ENCODE data around the gene SETSIP.
"Not testable (repeated sequence)": the region's sequence is repeated elsewhere in the genome, so short reads cannot be mapped to it uniquely, and the experiment has no call there.

The SETSIP gene, protein sequence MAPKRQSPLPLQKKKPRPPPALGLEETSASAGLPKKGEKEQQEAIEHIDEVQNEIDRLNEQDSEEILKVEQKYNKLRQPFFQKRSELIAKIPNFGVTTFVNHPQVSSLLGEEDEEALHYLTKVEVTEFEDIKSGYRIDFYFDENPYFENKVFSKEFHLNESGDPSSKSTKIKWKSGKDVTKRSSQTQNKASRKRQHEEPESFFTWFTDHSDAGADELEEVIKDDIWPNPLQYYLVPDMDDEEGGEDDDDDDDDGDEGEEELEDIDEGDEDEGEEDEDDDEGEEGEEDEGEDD

DNA sequence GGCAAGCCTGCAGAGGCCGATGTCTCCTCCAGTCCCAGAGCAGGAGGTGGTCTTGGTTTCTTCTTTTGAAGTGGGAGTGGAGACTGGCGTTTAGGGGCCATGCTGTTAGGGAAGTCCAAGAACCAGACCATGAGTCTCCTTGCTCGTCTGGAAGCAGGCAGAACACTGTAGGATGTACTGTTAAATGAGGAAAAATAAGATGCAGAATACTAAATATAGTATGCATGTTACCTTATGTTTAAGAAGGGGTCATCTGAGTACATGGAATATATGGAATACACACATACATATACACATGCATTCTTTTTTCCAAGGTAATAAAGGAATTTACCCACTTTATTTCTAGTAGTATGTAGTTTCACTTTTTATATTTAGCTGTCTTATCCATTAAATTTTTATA is at the start of gene SETSIP:
TSS of gene SETSIP (minus strand) at position 101 of the 400 bp plus-strand sequence. CDS start at position 101, 0 bp downstream.
- DNase-seq: no peak

DNA sequence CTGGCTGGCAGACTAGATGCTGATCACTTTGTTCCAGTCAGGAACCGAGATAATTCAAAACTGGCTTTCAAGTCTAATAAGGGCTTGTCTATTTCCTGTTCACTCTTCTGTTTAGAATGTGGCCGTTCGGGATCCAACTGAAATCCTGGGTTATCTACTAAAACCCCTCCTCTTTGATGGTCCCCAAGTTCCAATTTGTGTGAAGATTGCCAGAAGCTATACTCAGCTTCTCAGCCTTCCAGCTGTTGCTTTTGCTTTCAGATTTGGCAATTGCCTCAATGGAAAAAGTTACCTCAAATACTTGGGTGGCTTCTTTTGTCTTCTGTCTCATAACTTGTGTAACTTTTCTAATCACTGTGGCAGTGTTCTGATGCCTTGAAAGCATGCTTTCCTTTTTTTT is 48.7 kb upstream of the SETSIP start:
- no peak for DNase-seq

DNA sequence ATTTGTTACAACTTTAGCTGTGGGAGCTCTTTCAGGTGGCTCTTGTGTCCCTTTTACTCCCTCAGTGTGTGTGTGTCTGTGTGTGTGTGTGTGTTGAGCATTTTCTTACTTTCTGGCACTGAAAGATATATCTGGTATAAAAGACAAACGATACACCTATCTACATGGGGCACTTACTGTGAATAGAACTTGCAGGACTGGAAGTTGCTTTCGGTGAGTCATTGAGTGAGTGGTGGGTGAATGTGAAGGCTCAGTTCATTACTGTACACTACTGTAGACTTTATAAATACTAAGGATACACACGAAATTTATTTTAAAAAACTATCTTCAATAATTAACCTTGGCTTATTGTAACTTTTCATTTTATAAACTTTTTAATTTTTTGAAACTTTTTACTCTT is 43.6 kb upstream of the SETSIP start:
- DNase-seq: no peak

DNA sequence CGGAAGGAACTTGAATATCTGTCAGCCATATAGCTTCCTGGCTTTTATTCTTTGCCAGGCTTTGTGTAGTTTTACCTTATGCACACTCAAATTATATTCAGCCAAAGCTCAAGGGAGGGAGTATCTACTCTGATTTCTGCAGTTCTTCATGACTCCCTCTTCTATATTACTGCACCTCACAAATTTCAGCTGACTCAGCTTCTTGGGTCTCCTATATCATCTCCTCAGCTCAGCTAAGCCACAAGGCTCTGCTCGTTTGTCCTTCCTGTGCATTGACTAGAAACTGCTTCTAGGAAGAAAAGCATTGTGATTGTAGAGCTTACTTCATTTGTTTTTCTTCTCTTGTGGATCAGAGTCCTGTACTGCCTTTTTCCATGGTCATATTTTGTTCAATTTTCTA is 42.3 kb upstream of the SETSIP start:
- no peak for DNase-seq

DNA sequence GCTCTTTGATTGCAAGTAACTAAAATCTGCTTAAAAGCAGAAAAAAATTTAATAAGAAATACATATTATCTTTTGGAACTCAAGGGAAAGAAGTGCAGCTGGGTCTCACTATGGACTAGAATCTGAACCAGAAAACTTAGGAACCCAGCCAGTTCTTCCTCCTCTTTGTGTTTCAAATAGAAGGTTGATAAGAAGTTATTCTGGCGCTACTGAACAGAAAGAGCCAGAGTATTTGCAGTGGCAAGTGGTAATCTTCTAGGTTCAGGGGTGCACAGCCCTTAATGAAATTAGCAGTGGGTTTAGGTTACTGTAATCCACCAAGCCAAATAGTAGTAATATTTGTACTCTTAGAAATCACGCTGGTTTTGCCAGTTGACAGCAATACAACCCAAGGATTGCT is 33.4 kb upstream of the SETSIP start:
- no peak for DNase-seq

DNA sequence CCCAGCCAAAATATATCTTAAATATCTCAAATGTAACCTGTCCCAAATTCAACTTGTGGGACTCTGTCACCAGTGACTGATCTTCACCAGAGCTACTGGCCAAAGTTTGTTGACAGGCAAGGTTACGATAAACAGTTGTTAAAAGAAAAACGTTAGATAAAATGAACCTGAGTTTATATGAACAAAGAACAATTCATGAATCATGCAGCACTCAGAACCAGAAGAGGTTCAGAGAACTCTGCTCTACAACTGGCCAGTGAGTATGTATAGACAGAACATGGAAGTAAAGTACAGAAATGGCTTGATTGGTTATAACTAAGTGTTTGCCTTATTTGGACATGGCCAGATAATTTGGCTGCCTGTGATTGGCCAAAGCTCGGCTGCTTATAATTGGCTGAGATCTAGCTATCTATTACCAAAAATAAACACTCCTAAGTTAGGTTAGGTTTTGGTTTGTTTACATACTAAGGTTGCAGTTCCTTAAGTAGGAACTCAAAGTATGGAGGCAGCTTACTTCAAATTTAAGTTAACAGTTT is 30.4 kb upstream of the SETSIP start:
- no peak for DNase-seq

DNA sequence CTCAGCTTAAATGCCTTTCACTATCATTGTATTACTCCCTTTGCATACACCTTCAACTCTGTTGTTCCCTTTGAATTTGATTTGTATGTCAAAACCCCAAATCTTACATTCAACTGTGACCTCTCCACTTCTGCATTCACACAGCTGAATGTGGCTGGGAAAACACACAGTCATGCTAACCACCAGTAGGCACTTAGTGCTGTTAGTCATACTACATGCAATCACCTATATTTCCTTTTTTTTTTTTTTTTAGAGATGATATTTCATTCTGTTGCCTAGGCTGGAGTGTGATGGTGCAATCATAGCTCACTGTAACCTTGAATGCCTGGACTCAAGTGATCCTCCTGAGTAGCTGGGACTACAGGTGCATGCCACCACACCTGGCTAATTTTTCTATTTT is 21.1 kb upstream of the SETSIP start:
- DNase-seq: peak in 1 of 2 donors; percentile 55

DNA sequence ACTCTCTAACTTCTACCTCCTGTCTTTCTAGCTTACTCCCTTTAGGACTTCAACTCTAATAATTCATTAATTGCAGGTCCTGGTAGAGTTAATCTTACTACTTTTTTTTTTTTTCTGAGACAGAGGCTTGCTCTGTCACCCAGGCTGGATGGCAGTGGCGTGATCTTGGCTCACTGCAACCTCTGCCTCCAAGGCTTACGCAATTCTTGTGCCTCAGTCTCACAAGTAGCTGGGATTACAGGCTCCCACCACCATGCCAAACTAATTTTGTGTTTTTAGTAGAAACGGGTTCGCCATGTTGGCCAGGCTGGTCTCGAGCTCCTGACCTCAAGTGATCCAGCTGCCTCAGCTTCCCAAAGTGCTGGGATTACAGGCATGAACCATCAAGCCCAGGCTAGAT is 20.7 kb upstream of the SETSIP start:
- DNase-seq: peak in 1 of 2 donors; percentile 23

DNA sequence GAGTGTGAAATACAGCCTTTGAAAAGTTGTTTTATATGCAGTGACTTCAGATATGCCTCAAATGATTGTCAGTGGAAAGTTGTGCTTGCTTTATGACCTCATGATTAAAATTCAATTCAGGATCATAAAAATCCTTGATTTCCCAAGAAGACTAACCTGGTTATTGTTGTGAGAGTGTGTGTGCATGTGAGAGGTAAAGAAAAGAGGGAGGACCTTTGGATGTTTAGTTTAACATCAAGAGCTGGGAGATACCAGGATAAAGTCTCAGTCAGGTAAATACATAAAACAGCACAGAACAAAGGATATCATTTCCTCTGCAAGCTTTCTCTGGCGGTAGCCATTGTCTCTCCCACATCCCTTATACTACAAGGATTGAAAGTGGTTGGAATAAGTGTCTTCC is 19.4 kb upstream of the SETSIP start:
- DNase-seq: no peak

DNA sequence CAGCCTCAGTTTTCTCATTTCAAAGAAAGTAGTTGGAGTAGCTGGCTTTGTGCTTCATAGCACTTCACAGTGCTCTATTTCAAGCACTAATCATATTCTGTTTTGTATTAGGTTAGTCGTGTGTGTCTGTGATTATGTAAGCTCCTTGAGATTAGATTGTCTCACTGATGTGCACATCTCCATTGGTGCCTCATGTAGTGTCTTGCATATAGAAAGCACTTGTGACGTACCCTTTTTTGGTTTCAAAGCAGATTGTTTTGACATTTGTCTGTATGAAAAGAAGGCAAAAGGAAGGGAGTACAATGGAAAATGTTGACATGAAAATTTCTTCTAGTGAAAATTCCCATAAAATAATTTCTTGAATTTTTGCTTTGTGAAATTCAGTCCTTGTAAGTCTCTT is 18.9 kb upstream of the SETSIP start:
- no peak for DNase-seq

DNA sequence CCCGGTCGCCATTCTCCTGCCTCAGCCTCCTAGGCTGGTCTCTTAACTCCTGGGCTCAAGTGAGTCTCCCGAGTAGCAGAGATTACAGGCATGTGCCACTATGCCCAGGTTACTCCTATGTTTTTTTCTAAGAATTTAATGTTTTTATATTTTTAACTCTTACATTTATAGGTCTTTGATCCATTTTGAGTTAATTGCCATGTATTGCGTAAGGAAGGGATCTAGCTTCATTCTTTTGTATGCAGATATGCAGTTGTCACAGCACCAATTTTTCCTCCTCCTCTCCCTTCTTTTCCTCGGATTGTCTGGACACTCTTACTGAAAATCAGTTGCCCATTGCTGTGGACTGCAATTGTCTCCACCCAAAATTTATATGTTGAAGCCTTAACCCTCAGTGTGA is 16.4 kb upstream of the SETSIP start:
- DNase-seq: no peak

DNA sequence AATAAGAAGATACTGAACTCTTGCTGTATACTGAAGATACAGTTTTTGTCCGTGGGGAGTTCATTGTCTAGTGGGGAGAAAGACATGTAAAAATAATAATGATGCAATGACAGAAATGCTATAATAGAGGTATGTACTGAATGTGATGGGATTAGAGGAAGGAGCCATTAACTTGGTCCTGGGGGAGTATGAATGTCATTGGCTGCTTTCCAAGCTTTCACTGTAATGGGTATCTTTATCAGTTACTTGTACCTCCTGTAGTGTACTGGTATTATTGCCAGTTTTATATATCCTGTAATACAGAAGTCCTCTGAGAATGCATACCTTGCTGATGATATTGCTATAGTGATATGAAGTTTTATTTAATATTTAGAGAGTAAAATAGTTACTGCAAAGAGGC is 12.3 kb upstream of the SETSIP start:
- no peak for DNase-seq

DNA sequence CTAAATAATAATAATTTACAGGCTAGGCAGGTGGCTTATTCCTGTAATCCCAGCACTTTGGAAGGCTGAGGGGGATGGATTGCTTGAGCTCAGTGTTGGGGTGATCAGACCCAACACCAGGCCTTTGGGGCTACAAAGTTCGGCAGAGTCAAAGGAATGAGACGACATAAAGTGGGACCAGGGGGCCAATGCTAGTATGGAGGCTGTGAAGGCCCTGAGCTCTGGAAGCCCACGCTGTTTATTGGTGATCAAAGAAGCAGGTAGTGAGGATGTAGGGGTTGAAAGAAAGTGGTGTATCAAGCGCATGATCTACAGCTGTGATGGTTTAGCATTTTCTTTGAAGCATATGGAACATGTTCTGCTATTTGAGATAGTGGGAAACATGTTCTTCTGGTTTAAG is 10.5 kb upstream of the SETSIP start:
- no peak for DNase-seq

DNA sequence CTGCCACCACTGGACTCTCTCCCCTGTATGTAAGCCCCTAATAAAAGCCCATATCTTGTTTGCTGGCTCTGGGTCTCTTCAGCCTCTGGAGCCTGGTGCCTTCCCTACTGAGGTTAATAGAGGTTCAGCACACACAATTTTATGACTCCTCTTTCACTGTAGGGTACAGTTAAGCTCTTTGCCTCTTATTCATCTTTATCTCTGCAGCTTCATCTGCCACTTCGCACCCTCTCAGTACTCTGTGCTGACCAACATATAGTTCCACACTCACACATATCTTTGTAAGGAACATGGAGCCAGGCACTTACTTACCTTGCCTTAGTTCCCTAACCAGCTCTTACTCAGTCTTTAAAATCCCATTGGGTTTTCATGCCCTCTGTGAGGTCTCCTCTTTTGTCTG is 9.4 kb upstream of the SETSIP start:
- no peak for DNase-seq

DNA sequence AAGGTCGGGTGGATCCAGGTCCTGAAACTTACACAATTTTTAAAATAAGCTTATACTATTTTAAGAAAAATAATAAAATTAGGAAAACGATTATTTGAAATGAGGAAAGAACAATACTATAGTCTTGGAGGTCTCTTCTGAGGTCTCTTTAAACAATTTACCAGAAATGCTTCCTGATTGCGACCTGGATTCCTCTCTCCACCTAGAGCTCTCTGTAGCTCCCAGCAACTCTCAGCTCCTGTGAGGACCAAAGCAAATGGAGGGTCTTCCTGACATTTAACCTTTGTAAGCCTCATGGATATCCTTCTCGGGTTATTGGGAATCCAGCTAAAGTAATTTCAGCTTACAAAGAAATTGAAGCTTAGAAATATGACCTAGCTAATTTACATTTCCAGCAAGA is 5.8 kb upstream of the SETSIP start:
- DNase-seq: no peak

DNA sequence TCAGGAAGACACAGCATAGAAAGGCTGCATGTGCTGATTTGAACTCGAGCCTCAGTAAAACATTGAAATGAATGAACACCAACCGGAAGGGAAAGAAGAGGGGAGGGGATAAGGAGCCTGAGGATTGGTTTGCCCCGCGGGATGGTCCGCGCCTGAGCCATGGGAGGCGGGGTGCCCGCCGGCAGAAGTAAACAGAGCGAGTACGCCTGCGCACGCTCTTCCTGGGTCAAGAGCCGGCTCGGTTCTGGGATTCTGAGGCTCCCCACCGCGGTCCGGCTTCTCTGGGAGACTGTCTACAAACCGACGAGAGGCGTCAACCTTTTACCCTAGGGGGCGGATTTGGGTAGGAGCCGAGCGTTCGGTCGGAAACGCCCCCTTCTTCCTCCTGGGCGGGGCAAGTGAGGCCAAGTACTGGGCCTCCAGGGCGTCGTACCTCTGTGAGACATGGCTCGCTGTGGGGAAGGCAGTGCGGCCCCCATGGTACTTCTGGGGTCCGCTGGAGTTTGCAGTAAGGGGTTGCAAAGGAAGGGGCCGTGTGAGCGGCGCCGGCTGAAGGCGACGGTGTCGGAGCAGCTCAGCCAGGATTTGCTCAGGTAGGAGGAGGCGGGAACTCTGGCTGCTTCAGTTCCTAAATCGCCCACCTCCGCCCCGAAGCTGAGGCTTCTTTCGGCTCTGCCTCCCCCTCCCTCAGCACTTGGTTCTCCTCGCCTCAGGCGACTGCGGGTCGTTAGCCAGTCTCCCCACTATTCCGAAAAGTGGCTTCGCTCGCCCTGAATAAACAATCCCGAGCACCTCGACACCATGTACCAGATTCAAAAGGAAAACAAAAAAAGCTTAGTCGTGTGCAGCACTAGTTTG is 5.1 kb upstream of the SETSIP start, which contains the start of gene BTBD8:
TSS of gene BTBD8 (plus strand) at position 218 of the 858 bp plus-strand sequence. CDS start at position 445, 227 bp downstream.
- DNase-seq: peak; percentile 86 to 88

DNA sequence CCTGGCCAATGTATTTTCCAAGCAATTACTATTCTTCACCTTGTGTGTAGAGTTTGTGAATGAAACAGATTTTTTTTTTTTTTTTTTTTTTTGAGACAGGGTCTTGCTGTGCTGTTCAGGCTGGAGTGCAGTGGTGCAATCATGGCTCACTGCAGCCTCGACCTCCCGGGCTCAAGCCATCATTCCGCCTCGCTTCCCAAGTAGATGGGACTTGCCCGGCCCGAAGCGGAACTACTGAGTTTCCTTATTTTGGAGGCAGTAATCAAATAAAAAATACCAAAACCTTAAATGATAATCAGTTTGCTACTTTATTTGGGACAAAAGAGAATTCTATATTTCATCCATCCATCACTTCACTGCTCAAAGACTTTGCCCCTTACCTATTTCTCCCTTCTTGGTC is 4.2 kb upstream of the SETSIP start:
- DNase-seq: no peak

DNA sequence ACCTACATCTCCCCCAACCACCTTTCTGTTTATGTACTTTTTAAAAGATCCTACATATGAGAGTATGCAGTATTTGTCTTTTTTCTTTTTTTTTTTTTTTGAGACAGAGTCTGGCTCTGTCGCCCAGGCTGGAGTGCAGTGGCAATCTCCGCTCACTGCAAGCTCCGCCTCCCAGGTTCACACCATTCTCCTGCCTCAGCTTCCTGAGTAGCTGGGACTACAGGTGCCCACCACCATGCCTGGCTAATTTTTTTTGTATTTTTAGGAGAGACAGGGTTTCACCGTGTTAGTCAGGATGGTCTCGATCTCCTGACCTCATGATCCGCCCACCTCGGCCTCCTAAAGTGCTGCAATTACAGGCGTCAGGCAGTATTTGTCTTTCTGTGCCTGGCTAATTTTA is 2.9 kb upstream of the SETSIP start:
- DNase-seq: not testable (repeated sequence)

DNA sequence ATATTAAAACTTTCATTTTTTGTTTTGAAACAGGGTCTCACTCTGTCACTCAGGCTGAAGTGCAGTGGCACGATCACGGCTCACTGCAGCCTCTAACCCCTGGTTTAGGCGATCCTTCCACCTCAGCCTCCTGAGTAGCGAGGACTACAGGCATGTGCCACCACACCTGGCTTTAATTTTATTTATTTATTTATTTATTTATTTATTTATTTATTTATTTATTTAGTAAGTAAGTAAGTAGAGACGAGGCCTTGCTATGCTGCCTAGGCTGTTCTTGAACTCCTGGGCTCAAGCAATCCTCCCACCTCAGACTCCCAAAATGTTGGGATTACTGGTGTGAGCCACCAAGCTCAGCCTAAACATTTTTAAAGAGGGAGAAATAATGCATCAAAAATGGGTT is 1.2 kb upstream of the SETSIP start:
- DNase-seq: no peak

DNA sequence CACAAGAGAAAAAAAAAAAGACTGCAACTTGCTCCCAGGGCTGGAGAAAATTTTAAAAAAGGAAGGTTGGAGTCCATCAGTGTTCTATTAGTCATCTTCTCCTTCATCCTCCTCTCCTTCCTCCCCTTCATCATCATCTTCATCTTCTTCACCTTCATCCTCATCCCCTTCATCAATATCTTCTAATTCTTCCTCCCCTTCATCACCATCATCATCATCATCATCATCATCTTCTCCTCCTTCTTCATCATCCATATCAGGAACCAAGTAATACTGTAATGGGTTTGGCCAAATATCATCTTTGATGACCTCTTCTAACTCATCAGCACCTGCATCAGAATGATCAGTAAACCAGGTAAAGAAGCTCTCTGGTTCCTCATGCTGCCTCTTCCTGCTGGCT is 765 bp downstream of the SETSIP start:
- not testable (repeated sequence) for DNase-seq

DNA sequence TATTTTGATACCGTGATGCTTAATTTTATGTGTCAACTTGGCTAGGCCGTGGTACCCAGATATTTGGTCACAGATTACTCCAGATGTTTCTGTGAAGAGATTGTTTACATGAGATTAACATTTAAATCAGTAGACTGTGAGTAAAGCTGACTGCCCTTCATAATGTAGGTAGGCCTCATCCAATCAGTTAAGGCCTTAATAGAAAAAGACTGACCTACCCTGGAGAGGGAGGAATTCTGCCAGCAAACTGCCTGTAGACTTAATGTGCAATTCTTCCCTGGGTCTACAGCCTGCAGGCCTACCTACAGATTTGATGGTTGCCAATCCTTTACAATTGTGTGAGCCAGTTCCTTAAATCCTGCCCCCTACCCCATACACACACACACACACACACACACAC is 4.3 kb downstream of the SETSIP start:
- no peak for DNase-seq

DNA sequence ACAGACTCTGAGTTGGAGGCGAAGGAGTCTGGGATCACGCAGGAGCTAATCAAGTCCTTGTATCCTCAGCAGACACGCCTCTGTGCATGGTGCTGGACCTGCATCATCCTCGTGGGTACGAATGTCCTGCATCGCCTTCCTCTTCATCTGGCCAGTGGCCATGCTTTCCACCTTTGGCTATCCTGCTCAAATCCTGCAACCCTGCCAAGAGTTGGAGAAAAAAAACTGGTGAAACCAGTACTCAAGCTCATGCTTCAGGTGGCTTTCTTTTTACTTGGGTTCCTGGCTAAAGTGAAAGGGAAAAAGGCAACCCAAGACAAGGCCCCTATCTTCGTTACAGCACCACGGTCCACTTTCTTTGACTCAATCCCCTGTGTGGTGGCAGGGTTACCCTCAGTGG is 8.9 kb downstream of the SETSIP start:
- DNase-seq: no peak

DNA sequence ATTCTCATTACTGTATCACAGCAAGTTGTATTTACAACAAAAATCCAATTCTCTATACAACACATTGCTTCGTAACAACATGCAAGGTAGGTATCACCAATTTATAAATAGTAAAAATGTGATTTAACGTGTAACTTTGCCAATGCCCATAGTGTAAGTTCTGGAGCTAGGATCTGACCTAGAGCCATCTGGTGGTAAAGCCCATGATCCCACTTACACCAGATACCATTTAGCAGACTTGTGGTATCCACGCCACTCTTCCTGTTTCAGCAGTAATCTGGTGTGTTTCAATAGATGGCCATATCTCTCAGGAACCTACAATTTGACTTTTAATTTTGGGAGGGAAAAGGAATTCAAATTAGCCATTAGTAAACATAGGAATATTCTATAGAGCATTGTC is 10.2 kb downstream of the SETSIP start:
- DNase-seq: no peak

DNA sequence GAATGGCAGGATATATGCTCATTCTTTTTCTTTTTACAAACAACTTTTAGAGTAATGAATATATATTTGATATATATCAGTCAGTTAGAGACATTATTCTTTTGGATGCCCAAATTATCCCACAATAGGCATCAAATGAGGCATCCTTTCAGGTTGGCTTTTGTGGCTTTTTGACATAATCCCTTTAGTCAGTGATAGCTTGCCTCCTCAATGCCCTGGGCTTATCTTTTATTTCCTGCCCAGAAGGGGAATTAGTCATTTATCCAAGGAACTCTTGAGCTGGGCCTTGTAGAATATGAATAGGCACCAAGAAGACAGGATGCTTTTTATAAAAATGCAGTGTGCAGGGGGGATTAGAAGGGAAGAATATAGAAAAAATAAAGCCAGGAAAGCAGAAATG is 23.3 kb downstream of the SETSIP start:
- no peak for DNase-seq
